GM18867 (cell line): ENCODE data around the gene DGKB.

Experiments used
- ATAC-seq: cut with Tn5 transposase; IDR thresholded peaks from one replicate; pipeline ENCODE4 v1.9.1; 2021; ENCODE audit warnings: mild to moderate bottlenecking, moderate library complexity; ENCODE audit not compliant: unreplicated experiment

DGKB gene

DNA sequence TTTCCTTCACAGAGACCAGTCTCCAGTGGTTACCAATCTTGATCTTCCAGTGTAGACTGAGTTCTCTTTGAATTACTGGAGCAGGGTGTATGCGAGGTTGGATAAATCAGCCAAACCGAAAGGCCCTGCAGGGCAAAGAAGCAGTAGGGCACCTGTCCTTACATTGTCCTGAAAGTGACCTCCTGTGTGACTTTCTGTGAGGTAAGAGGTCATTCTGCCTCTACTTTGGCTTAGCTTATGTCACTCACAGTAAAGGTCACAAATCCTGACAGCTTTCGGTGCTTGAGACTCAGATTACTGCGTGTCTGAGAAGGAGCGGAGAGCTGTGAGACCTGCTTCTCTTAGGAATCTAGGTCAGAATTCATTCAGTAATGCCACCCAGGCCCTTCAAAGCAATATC, 660.4 kb downstream of the DGKB start:
- no peak for ATAC-seq

DNA sequence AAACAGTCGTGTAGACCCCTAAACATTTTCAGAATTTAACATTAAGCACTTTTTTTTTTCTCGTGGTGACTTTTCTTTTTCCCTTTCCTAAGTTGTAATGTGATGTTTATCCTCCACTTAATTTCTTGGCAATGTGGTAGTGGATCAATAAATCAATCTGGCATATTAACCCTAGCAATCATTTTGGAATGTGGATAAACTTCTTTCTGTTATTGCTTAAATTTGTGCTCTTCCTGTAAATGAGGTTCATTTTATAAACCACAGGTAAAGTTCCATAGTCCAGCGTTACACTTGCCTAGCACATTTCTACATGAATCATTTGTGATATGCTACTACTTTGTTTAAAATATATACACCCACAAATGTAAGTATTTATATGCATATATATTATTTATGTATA, 665.7 kb downstream of the DGKB start:
- no peak for ATAC-seq

DNA sequence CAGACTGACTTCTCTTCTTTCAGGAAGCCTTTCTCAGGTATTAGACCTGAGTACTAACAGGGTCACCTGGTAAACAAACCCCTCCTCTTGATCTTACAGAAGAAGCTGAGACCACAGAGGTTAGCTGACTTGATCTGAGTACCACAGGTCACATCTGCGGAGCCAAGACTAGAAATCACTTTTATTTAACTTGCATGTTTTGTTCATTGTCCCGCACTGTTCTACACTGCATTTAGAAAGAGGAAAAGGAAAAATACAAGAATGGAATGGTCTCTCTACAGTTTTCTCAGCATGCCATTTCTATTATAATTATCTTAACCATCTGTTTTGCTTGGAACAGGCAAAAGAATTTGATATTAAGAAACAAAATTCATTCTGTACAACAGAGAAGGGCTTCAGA, 667.5 kb downstream of the DGKB start:
- no peak for ATAC-seq

DNA sequence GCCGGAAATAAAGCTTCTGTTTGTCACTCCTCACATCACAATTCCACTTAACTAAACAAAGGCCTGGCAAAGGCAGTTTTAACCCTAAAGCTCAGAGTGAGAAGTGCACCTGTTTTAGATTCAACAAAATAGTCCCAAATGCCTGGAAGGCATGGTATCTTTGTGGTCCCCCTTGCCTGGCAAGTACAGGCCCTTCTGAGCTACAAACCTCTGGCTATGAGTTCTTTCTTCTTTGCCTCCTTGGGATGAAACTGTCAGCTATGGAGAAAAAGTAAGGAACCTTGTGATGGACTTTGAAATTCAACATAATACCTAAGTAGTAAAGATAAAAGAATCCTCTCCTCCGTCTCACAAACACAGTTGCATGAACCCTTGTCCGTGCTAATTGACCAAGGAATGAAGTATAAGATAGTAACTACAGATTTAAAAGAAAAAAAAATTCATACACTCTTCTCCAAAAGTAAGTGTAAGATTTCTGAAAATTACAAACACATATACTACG, 668.6 kb downstream of the DGKB start:
- no peak for ATAC-seq

DNA sequence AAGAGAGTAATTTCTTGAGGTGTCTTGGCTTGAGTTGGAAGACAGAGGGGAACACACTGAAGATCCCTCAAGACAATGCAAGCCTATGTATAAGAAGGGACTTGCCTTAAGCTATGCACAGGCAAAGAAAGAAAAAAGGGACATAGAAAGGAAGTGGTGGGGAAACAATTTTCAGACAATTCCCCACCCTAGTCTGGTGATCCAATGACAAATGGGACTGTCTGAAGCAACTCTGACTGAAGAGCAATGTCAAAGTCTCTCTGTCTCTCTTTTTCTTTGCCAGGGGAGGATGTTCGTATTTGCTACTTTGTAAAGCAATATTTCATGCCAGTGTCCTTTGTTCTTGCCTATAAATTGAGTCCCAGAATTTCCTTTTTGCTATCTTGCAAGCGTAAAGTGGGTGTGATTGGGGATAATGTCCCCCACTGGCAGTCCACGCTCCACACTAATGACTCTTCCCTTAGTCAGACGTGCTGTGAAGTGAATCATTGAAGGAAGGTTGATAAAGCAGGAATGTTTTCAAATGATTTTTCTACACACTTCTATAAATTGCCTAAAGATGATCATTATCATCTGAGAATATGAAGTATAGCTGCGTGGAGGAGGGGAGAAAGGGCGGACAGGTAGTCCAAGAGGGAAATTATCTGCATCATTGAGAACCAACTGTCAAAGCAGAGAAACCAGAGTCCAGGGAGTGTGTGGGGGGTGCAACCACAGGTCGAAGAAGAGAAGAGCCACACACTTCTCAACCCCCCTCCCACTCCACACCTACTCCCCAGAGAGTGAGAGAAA, 669.3 kb downstream of the DGKB start:
- no peak for ATAC-seq

DNA sequence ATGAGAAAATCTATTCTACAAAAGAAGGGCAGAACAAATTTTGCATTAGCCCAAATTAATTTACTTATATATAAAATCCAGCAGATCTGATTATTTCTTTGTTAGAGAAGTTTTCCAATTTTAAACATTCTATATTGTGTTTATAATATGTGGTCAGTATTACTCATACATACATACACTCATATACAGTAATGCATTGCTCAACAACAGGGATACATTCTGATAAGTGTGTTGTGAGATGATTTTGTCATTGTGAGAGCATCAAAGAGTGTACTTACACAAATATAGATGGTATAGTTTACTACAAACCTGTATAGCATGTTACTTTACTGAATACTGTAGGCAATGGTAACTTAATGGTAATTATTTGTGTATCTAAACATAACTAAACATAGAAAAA, 673.5 kb downstream of the DGKB start:
- no peak for ATAC-seq

DNA sequence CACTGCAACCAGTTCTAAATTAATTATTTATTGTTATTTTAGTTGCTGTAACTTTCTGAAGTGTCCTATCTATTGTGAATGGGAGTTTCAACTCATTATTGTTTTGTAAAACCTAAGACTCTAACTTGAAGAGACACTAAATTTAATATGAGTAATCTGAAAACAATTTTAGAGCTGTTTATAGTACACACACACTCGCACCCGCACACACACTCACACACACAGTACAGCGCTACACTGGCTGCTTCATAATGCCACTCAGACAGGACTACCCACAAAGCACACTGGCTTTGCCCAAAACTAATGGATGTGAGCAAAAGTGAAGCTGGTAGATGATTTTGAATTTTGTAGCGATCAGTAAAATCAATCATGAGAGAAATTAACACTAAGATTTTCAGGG, 674.2 kb downstream of the DGKB start:
- no peak for ATAC-seq

DNA sequence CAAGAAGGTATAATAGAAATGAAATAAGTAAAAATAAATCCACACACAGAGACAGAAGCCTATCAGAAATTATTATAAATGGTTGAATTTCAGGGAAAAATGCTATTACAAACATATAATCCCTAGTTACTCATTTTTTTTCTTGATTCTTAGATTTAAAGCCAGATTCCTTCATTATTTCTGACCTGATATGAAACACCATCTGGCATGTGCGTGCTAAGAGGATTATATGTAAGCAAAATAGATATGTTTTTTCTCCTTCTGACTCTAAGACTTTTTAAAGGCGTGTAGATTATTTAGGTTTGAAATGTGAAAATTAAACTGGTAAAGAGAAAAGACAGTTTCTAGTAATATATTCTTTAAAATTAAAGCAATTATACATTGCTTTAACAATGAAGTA, 676.4 kb downstream of the DGKB start:
- no peak for ATAC-seq

DNA sequence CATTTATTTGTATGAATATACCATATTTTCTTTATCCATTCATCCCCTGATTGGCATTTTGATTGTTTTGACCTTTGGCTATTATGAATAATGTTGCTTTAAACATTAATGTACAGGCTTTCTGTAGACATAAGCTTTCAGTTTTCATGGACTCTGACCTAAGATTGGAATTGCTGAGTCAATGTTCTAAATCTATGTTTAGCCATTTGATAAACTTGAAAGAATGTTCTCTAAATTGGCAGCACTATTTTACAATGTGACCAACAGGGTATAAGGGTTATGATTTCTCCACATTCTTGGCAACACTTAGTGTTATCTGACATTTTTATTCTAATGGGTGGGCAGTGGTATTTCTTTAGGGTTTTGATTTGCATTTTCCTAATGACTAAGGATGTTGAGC, 683.4 kb downstream of the DGKB start:
- ATAC-seq, result no peak

DNA sequence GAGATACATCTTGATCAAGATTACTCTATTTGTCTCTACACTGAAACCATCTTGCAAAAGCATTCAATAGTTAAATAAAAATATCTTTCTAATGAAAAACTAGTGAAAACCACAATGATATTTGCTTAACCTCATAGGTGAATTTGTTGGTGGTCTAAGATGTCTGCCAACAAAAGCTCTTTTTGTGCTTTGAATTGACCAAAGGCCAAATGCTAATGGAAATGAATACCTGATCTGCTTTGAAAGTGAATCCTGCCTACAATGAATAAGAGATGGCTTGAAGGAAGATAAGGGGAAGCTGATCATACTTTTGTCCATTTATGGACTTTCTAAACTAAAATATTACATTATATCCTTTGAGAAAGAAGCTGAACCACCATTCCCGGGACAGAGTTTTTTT, 684.2 kb downstream of the DGKB start:
- ATAC-seq, result no peak

DNA sequence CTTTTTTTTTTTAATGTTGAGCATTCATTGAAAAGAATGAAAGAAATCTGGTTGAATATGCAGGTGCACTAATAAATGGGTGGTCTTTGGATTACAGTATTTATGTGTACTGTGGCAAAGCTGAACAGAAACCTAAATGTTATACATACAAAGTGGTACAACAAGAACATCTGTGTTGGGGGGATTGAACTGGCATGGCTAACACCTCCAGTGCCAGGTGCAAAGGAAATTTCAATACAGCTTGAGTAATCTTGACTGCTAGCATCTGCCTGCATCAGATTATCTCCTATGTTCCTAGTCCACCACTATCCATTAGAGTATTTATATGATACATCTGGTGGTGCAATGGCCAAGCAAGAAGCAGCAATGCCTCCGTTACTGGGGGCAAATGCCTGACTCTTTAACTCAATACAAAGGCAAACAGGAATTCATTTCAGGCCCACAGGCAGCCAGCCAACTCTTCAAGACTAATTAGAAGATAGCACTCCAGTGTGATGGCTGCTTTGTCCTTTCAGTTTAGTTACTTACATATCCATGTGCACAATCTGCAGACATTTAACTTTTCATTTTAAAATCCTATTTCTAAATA, 692.6 kb downstream of the DGKB start:
- ATAC-seq, result no peak

DNA sequence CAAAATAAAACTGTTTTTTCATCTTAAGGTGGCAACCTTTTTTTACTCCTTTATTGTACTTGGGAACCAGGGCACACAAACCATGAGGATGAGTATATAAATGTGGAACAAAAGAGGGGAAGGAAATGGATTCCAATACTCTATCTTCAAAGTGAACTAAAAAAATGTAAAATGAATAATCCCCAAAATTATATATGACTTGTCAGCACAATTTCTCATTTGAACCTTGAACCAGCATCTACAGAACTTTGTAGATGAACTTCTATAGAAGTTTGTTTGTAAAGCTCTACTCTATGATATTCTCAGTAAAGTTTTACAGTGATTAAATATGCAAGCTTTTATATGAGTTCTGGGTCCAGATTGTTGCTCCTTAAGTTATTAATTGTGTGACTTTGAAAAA, 694.8 kb downstream of the DGKB start:
- no peak for ATAC-seq

DNA sequence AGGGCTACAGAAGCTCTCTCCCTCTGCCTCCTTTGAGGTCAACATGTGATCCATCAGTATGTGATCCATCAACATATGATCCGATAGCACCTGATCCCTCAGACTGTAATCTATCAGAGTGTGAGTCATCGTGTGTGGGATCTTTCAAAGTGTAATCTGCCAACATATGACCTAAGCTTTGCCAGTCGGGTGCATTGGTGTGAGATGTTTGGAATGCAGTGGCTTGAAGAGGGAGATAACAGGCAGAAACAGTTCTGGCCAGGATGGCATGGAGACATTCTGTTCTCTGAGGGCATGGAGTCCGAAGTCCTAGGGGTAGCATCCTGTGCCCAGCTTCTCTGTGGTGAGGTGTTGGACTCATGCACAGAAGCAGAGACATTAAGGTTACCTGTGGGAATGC, 695.4 kb downstream of the DGKB start:
- ATAC-seq, result no peak

DNA sequence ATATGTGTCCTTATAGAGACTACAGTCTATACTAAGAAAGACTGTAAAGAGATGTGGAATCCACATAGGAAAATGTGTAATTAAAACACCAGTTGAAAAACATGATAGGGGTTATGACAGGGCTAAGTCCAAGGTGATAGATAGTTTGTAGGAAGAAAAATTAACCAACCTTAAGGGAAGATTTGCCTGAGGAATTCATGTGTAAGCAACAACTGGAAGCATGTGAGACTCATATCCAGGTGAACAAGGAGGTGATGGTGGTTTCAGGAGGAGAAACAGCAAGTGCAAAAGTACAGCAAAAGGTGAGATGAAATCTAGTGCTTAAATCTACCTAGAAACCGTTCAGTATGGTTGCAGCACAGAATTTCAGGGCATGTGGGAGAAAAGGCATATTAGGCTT, 696.4 kb downstream of the DGKB start:
- ATAC-seq, result no peak

DNA sequence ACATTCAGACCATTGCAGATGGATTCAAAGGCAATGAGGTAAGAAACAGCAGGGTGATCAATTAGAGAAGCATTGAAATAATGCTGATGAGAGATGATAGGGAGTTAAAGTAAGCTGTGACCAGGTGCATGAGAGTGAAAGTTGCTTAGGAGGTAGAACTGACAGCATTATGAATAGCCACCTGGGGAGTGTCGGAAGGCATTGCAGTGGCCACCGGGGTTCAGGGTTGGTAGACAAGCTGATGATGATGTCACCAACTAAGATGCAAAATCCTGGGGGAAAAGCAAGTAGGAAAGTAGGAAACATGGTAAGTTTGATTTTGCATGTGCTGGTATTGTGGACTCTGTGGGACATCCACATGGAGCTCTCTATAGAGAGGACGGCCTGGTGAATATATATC, 701.2 kb downstream of the DGKB start:
- ATAC-seq, result no peak

DNA sequence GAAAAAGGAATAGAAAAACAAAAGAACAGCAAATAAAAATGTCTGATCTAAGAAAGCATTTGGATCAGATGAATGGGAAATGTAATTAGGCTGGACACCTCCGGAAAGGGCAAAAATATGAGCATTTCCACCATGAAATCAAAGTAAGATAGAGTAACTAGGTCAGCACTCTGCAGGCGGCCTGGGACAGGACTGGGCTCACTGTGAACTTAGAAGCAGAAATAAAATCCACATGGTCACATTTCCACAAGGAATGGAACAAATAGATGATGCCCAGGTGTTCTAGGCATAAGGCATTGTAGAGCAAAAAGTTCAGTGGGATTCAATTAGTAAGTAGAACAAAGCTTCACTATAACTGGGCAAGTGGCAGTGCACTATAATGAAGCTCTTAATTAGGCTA, 703.2 kb downstream of the DGKB start:
- no peak for ATAC-seq

DNA sequence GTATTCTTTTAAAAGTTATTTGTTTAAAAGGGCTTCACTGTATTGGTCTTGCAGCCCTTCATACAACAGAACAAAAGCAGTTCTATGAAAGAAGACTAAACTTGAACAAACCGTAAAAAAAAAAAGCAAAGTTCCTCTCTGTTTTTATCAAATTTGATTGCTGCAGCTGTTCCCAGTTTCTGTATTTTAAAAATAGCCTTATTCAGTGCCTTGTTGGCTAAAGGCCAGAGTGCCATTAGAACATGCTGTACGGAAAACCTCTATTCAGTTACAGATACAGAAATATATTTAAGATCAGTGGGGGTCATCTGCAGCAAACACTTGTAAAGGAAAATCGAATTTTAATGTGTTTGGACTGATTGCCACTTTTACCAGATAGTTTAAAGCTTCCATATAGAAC, 705.3 kb downstream of the DGKB start:
- ATAC-seq, result no peak

DNA sequence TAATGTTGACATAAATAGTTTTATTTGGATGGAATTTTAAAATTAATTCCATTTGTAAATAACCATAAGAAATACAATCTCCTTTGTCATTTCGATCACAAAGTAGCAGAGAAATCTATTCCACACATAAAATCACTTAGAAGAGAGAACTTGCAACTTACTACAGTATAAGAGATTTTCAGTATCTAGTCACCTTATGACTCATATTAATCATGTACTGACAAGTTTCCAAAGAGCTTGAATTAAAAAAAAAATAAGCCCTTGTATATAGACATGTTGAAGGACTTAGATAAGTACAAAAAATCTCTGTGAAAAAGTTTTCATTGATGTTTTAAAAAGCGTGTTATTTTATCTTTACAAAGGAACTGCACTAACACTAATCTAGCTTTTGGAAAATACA, 706.0 kb downstream of the DGKB start:
- ATAC-seq, result no peak

DNA sequence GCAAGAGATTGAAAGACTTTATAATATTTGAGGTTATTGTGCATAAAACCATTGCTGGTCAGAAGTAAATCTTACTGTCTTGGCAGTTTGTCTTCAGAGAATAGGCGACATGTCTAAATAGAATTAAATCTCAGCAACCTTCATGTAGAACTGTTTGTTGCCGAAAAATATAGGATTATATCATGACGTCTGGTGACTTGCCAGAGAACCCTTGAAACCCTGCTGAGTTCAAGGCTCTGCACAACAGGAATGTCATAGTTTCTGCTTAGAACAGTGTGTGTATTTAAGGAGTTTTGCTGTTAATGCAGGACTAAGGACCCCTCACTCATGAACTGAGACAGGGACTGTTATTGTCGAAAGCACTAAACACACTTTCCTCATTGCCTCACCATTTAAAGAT, 706.7 kb downstream of the DGKB start:
- no peak for ATAC-seq

DNA sequence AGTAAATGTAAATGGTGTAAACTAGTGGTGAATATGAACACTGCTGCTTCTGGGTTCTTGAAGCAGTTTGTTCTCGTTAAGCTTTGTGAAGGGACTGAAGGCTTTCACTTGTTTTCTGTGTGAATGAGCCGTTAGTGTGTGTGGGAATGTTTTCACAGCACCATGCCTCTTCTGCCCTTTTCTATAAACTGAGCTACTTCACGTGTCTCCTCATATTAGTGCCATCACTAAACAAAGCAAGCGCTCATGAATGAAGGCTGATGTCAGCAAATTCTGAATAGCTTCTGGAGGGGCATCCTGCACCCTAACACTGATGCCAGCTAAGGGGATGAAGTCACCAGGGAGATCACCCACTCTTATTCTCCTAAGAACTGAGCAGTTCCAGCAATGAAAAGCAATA, 707.5 kb downstream of the DGKB start:
- ATAC-seq, result no peak

DNA sequence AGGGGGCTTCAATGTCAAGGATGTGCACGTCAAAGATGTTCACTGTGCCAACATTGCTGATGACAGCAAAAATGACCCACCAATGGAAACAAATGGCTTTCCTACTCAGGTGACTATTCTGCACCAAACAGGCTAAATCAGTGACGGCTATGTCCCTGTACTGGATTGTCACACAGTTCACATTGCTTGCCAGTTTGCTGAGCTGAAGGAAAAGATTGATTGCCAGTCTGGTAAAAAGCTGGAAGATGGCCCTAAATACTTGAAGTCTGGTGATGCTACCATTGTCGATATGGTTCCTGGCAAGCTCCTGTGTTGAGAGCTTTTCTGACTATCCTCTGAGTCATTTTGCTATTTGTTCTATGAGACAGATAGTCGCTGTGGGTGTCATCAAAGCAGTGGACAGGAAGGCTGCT, 710.9 kb downstream of the DGKB start:
- no peak for ATAC-seq

DNA sequence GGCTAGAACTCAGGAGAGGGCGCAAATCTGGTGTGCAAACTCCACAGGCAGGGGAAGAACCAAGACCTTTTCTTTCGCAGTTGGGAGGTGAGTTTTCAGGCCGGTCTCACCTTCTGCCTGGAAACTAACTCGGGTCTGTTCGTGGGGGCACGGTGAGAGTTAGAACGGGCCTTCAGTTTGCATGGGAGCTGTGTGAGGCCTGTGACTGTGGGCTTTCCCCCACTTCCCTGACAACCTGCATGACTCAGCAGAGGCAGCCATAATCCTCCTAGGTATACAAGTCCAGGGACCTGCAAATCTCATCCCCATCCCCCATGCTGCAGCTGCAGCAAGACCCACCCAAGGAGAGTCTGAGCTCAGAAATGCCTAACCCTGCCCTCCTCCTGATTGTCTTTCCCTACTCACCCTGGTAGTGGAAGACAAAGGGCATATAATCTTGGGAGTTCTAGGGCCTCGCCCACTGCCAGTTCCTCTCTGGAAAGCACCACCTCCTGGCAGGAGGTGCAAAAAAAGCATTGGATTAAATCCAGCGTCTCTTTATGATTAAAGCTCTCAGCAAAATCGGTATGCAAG, 718.2 kb downstream of the DGKB start:
- ATAC-seq, result no peak
